Posterior vena cava (tissue), 2 donors: ENCODE results near the gene SPATS2L. TPM values are rescaled to one million over a fixed set of nuclear protein-coding genes. Genes with fewer than 3 reads are reported as not detected.

Source experiments
- DNase-seq: peaks from one replicate; pipeline ENCODE4 v3.0.0-alpha.2; 2020; ENCODE audit warnings: low spot score
- intact Hi-C, 2 donors: fragments of 100-400 bp; cut with DNase I; formaldehyde crosslinking; loops; one replicate each; pipeline versions ENCODE4 v1.14.1 to v1.14.2; 2022 to 2023
- total RNA-seq, 2 donors: library from RNA; stranded (reverse); fragmentation: NEBNext Ultra II Directional; extraction: Animal tissue kit (Norgen Biotek cat#: 25700); gene quantifications; one replicate each; pipeline ENCODE4 v1.2.1, GENCODE V29; 2021
- donor health status: DM: yes; HTN: yes; CAD: no.
- donor health status: DM: yes; HTN: yes; CAD: no.

Gene SPATS2L
- total RNA-seq, 2 donors from 2014 or later: 68.7 to 76.6 TPM

DNA sequence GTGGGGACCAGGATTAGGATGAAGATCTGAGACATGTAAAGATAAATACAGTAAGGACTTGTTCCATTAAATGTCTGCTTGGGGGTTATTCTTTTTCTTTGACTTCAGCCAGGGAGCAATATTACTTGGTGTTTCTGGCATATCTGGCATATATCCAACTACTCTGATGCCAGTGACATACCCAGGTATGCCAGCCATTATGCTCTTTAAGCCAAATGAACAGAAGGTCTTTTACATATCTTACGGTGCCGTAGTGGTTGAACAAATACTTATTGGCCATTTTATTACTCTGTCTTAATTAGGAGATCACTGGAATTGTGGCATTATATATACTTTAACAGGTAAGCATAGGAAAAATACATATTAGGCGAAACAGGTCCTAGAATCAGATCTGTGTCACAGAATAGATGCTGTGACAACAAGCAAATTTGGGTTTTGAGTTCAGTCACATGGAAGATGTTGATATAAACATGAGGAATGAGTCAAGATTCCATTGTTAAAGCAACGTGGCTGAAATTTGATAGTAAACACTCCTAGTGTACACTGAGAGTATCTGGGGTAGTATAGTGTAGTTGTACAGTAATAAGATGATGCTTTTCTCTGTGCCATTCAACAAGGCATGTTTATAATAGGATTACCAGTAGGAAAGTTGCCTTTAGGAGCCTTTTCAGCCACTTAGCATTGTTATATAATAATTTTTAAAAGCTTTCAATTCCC lies 140.8 kb downstream of the SPATS2L start:
- no peak for DNase-seq
- intact Hi-C loops: no loop called here

DNA sequence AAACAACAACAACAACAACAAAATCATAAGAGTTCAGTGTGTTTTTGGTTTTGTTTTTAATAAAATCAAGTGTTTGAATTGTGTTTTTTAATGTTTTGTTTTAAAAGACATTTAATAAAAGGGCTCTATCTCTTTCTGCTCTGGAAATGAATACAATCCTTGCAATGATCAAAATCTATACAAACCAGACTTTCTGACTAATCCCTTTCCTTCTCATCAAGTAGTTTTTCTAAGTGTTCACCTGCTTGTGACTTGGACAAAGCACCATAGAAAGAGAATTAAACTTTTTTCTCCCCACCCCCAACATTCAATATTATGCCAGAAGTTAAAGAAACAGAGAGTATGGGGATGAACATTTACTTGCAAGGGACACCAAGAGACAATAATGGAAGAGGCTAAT lies 142.0 kb downstream of the SPATS2L start:
- DNase-seq: no peak
- intact Hi-C loops: no loop called here

DNA sequence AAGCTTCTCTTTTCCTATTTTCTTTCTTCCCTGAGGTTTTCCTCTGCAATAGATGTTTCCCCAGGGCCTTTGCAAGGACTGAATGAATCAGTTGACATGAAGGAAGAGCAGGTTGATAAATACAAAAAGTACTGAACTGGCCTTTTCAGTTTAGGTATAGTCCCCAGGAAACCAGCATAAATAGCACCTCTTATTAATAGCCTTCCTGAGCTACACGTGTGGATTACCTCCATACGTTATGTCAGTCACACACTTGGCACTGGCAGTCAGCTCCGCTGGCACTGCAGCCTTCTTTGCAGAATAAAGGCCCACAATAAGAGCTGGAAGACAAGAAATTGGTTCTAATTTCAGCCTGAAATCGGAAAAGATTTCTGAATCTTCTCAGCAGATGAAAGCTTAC lies 142.7 kb downstream of the SPATS2L start:
- no peak for DNase-seq
- intact Hi-C loops: no loop called here

DNA sequence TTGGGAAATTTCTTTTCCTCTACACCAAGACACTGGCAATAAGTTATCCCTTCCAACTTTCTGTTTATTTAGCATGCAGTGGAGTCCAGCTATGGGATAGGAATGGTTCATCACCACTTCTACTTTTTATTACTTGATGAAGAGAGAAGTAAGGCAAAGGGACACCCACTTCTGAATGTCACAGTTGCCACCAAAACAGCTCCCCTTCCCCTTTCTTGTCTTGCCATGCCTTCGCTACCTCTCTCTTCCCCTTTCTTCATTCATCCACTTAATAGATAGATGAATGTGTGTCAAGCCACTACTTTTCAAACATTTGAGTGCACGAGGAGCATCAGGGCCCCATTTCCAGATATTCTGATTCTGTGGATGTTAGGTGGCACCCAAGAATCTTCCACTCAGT lies 143.8 kb downstream of the SPATS2L start:
- intact Hi-C loops: no loop called here
- DNase-seq: no peak

DNA sequence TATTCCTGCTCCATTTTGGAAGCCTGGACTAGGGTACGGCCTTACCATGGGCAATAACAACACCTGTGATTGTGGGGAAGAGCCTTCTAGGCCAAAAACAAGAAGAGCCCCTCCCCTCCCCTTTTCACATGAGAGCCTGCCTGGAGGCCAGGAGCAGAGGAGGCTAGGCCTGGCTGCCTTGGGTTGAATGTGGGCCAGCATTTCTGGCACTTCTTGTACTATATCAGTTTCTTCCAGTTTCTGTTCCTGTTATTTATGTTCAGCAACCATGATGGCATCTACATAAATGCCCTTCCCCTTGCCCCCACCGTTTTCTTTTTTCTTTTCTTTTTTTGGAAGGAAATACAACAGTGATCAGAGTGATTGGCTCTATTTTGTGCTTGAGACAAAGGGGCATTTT lies 145.0 kb downstream of the SPATS2L start:
- DNase-seq: no peak
- intact Hi-C loops: no loop called here

DNA sequence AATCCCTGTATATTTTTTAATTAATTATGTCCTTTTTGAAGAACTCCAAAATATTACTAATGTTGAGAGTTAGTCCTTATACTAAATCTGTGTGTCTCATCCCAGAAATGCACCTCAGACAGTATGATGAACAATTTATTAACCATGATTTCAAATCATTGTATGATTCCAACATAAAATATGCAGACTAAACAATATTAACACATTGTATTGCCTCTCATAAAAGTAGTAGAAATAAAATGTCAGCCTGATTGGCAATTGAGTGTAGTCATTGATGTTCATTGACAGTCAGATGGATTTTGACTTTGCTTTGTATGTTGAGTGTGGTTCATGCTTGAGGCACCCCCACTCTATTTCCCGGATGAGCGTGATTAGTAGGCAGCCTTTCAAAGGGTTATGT lies 145.9 kb downstream of the SPATS2L start:
- DNase-seq: no peak
- intact Hi-C loops: no loop called here

DNA sequence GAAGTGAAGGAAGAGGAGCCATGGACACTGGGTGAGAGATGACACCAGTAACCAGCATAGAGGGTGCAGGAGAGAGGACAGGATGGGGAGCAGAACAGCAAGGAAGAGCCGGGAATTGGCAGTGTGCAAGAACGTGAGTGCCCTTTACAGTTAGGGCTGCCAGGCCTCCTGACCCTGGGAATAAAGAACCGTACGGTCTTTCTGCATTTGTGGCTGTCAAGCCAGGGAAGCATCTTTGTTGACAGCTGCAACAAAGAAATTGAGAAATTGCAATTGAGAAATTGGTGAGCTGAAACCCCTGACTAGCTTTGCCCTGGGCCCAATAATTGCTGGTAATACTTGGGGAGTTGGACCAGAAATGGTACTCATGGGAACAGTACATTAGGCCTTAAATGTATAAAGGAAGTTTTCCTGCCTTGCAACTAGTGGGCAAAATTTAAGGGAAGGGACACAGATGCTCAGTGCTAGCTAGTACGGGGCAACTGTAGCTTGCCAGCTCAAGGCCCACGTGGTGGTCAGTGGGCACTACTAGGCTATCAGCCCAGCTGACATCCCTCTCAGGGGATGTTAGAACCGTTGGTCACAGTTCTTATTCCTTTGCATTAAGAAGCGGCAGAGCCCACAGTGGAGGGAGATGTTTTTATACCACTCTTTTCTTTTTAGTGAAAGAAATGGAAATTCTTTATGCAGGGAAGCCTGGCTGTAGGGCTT lies 146.8 kb downstream of the SPATS2L start:
- DNase-seq: no peak
- intact Hi-C loops: no loop called here

DNA sequence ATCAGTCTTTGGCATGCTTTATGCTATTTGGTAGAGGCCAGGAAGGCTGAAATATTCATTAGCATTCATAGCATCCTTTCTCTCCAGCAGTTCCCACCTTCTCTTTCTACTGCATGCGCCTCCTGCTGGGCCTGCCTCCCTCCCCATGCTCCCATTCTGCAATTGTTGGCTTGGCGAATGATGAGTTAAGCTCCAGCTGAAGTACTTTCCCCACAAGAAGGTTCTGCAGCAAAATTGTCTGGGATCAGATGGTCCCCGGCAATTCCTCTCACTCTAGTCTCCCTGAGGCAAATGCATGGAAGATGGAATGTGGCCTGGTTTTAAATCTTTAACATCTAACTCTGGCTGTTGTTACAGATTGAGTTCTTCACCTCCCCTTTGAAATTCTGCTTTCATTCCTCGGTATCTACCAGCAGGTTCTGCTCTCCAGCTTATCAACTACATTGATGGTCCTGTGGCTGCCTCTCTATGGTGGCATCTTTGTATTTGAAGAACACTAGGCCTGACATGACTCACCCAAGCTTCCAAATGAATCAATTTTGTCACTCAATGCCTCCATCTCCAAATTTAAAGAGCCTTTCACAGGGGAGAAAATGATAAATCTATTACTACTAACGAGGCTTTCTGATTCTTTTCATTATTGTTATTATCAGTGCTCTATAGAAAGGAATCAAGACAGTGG lies 147.5 kb downstream of the SPATS2L start:
- no peak for DNase-seq
- intact Hi-C loops: no loop called here

DNA sequence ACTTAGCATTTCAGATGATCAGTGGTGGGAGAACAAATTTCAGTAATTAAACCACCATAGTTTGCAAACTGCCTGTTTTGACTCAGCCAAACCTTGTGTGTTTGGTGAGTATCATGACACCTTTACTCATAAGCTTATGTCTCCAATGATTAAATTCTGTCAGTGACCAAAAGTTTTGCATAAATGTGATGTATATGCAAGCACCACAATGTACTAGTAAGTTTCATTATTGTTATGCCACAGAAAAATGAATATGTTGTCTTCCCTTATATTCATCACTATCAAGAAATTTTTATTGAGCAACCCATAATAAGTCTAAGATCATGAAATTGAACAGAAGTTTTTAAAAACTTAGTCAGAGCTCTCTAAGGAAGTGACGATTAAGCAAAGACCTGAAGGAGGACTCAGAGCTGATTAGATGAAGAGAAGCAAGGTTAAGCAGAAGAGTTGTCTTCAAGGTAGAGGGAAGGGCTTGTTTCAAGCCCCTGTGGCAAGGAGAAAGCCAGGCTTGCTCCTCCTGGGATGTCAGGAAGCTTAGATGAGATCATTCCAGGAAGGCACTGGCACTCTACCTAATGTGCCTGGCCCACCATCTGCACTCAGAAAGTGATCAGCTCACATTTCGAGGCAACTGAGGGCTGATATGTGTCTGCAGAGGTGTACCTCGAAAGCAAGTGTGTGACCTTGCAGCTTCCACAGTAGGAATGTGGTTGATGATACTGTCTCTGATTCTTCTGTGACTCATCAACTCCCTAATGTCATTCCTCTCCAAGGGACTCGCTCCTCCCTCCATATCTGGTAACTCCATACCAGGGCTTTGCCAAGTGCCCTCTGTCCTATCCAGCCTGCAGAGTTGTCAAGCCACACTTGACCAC lies 148.7 kb downstream of the SPATS2L start:
- intact Hi-C loops: no loop called here
- DNase-seq: no peak

DNA sequence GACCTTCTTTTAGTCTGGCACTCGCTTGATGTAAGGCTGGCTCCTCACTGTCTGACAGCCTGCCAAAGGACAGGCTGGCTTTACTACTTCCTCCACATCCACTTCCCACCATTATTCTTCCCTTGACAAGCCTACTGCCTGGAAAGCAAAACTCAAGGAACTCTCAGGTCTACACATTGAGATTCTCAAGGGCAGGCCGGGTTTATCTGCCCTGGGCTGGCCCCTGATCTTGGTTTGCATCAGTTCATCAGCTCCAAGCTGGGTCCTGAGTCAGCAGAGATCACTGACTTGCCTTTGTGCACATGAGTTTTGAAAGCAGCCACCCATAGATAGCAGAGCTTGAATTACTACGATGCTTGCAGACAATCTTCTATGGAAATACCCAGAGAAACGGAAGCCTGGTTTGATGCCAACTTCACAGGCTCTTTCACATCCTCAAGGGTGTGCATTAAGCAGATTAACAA lies 149.5 kb downstream of the SPATS2L start:
- intact Hi-C loops: no loop called here
- no peak for DNase-seq

DNA sequence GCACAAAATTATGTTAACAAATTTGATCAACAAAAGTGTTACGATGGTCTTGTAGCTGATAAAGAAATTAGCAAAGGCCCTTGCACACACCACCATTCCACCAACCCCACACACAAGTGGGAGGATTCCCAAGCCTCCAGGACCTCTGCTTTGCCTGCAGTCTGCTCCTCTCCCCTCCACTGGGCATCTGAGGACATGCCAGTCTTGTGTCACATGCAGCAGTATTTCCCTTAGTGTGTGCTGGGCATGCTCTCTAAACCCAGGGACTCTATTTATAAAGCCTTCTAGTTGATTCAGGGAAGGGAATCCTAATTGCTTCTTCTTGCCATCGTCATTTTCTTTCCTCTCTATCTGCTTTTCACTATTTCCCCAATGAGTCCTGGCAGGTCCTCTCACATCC lies 150.1 kb downstream of the SPATS2L start:
- no peak for DNase-seq
- intact Hi-C loops: no loop called here

DNA sequence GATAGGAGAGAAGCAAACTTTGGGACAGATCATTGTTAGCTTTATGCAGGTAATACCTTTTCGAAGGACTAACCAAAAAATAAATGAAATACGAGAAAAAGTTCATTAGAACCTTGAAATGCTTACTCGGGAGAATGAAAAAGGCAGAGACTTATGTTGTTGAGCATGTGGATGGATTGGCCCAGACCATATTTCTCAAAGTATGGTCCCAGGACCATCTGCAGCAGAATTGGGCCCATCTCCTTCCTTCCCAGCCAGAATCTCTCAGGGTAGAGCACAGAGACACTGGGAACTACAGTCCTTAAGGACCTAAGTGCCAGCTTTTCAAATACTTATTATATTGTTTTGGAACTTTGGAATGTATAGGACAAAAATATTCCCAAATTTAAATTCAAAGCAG lies 152.6 kb downstream of the SPATS2L start:
- no peak for DNase-seq
- intact Hi-C loops: no loop called here

DNA sequence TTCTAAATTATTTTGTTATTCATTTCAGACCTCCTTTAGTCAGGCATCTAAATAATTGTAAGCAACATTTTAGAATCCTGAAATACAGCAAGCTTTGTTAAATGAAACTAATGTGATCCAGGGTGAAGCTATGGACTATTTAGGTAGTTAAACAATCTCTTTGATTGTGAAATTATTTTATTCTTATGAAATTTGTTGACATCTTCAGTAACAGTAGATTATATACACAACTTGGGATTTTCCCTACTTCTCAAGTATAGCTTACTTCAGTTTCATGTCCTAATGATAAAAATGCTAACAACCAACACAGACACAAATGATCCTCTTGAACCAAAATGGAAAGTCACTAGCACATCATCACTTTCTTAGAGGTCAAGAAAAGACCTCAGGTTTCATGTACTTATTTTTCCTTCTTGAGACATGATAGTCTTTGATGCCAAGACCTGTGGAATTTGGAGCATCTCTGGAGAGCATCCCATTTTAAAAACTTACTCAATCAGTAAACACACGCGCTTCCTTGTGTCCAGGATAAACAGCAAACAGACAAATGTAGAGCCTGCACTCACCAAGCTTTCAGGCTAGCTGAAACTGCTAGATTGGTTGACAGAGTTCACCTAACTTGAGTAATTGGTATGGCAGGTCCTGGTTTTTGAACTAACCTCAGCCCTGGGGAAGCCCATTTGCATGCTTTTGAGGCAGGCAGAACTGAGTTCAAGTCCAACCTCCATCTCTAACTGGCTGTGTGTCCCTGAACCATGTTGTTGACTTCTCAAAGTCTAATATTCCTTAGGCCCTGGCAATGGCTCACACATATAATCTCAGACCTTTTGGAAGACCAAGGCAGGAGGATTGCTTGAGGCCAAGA lies 155.6 kb downstream of the SPATS2L start:
- intact Hi-C loops: loop anchor here in 1 of 2 donors (10.0 kb wide), 1 partner anchor 157 kb away; the partner anchor contains the start of gene SPATS2L
- DNase-seq: no peak

DNA sequence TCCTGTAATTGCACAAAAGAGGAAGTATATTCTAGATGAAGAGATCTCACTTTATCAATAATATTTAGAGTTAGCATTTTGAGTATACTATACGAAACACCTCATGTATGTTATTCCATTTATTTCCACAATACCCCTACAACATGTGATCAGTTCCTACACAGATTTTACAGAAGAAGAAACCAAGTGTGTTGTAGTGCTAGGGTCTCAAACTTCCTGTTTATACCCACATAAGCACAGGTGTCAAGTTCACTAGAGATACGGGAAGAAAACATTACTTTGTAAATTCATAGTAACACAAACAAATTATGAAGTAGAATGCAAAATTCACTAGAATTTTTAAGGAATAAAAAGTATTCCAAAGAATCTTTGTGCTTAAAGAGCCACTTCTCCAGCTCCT lies 157.0 kb downstream of the SPATS2L start:
- DNase-seq: no peak
- intact Hi-C loops: loop anchor here in 1 of 2 donors (10.0 kb wide), 1 partner anchor 159 kb away; the partner anchor contains the start of gene SPATS2L

DNA sequence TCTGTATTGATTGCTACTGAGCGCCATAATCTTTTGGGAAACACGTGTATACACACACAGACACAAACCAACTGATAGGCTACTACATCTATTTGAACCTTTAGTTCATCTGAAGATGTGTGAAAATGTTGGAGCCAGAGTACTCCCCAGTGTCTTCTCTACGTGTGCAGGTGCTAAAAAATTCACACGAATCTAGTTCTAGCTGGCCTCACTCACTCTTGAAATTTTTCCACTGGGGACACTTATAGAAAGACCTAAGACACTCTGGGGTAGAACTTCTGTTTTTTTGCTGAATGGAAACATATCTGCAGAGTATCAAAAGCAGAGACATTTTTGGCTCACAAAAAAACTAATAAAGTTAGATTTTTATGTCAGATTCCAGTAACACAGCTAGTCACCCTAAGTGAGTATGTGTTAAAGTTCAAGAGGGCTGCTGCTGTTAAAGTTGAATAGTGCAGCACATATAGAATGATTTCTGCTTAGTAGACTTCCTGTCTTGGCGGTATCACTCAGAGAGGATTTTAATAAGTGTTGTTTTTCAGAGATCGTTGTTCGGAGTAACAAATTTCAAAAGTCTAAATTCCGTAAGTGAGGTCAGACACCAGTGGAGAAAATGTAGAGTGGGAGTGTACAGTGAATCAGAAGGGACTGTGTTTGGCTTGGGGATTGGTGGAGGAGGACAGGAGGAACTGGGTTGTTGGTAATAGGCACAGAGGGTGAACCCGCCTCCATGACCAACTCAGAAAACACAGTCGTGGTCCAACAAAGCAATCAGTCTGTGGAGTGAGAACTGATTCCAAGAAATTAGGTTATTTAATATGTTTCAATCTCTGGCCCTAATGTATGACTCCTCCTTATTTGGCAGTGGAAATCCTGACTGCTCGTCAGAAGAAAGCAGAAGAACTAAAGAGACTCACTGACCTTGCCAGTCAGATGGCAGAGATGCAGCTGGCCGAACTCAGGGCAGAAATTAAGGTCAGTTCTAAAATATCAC lies 160.2 kb downstream of the SPATS2L start:
- intact Hi-C loops: loop anchor here in 1 of 2 donors (10.0 kb wide), 1 partner anchor 162 kb away; the partner anchor contains the start of gene SPATS2L
- DNase-seq: no peak

DNA sequence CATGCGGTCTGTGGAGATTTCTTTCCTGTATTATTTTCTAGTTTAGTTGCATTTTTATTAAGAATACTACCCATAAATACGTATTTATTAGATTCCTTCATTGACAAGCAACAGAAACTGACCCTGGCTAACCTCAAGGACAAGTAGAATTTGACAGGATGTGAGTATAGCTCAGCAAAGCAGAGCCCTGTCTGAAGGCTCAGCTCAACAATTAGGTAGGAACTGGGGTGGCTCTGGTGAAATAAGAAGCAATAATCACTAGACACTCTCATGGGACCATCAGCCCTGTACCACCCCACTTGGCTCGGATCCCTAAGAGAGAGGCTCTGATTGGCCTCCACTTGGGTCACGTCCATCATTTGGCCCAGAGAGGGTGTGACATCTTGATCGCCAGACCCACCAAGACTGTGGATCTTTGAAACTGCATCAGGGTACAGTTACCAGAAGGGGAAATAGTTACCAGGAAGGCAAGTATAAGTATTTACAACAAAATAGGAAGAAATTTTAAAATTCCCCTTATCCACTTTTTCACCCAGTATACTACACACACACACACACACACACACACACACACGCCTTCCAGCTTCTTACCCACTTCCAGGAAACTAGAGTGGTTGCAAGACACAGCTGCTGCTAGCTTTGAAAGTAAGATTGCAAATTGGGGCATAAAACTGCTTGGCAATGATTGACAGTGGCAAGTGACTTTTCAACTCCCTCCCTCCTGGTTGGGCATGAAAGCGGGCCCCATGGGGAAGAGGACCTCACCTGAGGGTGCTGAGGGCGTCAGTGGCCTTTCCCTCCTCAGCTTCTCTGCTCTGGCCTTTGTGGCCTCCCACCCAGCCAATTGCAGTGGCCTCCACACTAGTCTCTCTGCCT lies 161.6 kb downstream of the SPATS2L start:
- no peak for DNase-seq
- intact Hi-C loops: loop anchor here in 1 of 2 donors (10.0 kb wide), 1 partner anchor 163 kb away; the partner anchor contains the start of gene SPATS2L
